GM21723 (cell line): ENCODE measurements around the gene PRODH2.
"Not testable (repeated sequence)": the region's sequence is repeated elsewhere in the genome, so short reads cannot be mapped to it uniquely, and the experiment has no call there.

Source experiments
- ATAC-seq: cut with Tn5 transposase; IDR thresholded peaks from one replicate; pipeline ENCODE4 v1.9.1; 2021; ENCODE audit warnings: mild to moderate bottlenecking, moderate library complexity; ENCODE audit not compliant: unreplicated experiment

The PRODH2 gene

GRCh38 chr19:35782589-35782988 lies 30.1 kb downstream of the PRODH2 start:
- no peak for ATAC-seq

DNA sequence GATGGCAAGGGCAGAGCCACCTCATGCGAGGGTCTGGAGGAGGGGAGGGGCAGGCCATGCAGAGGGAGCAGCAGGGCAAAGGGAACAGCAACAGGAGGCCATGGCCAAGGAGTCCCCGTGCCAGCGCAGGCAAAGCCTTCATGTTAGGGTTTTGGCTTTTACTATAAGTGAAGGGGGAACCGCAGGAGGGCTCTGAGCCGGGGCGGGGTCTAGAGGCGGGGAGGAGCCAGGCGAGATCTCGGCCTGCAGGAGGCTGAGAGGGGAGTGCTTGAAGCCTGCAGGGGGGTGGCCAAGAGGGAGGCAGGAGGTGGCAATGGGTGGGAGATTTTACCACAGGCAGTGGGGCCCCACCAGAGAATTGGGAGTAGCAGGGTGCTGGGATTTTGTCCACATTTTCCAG lies 31.0 kb downstream of the PRODH2 start:
- no peak for ATAC-seq

DNA sequence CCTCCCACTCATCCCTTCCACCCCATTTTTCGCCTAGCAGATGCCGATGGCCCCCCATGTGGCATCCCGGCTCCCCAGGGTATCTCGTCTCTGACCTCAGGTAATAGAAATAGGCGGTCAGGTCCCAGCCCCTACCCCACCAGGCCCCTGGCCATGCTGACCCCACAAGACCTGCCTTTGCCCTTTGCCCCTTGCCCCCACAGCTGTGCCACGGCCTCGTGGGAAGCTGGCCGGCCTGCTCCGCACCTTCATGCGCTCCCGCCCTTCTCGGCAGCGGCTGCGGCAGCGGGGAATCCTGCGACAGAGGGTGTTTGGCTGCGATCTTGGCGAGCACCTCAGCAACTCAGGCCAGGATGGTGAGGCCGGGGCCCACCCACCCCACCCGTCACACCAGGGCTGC lies 31.9 kb downstream of the PRODH2 start:
- no peak for ATAC-seq

DNA sequence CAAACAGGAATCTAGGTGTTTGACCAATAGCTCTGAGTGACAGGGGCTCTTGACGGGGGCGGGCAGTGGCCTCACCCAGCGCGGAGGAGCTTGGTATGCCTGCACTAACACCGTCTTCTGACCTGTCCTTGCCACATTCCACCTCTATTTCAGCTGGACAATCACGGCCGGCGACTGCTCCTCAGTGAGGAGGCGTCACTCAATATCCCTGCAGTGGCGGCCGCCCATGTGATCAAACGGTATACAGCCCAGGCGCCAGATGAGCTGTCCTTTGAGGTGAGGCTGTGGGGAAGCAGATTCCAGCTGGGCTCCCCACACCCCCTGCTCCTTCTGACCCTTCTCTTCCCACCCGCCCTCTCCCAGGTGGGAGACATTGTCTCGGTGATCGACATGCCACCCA lies 32.6 kb downstream of the PRODH2 start:
- no peak for ATAC-seq

DNA sequence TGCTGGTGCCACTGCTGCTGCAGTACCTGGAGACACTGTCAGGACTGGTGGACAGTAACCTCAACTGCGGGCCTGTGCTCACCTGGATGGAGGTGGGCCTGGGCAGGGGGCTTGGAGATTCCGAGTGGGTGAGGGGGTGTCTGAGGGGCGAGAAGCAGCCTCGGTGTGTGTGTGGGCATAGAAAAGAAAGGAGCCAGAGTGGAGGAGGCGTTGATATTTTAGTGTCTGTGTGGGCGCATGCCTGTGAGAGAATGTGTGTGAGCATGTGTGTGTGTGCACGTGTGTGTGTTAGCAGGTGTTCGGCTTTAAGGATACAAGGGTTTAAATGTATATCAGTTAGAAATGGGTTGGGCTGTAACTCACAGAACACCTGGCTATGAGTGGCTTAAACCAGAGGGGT lies 33.6 kb downstream of the PRODH2 start:
- ATAC-seq, result no peak

- no peak for ATAC-seq
These were observed 34.7 kb downstream of the PRODH2 start for GRCh38 chr19:35777961-35778360.

DNA sequence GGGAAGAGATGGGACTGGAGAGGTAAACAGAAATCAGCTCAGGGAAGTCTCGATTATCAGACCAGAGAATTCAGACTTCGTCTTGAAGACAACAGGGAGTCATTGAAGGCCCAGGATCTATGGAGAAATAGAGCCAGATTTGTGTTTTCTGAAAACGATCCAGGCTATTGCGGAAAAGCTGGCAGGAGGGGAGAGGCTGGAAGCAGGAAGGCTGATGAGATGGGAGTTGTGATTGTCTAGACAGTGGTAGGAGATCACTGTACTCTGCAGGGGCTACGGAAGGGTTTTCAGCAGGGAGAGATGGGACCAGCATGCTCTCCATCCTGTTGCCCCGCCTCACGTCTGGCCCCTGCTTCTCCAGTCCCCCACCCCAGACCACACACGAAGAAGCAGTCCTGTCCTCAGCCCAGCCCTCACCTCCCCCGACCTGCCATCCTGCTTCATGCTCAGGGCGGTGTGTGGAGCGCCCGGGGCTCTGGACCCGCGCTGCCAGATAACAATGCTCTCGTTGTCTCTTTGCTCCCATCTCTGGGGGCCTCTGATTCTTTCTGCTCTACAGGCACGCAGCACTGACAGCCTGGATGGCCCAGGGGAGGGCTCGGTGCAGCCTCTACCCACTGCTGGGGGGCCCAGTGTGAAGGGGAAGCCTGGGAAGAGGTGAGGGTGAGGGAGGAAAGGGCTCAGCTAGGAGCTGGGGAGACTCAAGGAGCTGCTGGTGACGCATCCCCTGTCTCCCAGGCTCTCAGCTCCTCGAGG lies 35.4 kb downstream of the PRODH2 start:
- no peak for ATAC-seq

- ATAC-seq, result no peak
These were observed 36.4 kb downstream of the PRODH2 start for GRCh38 chr19:35776102-35776788.

GRCh38 chr19:35775298-35776101 lies 37.1 kb downstream of the PRODH2 start, which contains the start of gene ARHGAP33:
ARHGAP33 (plus strand) TSS chr19:35775564; CDS start chr19:35775659, 95 bp downstream.
- ATAC-seq, result peak; percentile 90

GRCh38 chr19:35775046-35775297 lies 37.7 kb downstream of the PRODH2 start:
- ATAC-seq, result no peak

- ATAC-seq, result no peak
These were observed 38.2 kb downstream of the PRODH2 start for GRCh38 chr19:35774274-35775045.

GRCh38 chr19:35773020-35773806 lies 39.4 kb downstream of the PRODH2 start:
- no peak for ATAC-seq

- ATAC-seq, result not testable (repeated sequence)
These were observed 40.3 kb downstream of the PRODH2 start for GRCh38 chr19:35772362-35772761.

DNA sequence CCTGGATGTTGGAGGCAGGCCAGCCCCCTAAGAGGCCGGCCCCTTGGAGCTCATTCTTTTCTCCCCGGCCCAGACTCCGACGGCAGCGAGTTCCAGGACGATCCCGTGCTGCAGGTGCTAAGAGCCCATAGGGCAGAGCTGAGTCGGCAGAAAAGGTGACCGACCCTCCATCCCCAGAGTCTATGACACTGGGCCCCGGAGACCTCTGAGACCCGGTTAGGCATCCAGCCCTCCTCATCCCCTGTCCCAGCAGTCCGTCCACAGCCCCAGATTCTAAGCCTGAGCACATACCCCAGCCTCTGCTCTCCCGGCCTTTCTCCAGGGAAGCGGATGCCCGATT lies 44.6 kb downstream of the PRODH2 start:
- no peak for ATAC-seq

DNA sequence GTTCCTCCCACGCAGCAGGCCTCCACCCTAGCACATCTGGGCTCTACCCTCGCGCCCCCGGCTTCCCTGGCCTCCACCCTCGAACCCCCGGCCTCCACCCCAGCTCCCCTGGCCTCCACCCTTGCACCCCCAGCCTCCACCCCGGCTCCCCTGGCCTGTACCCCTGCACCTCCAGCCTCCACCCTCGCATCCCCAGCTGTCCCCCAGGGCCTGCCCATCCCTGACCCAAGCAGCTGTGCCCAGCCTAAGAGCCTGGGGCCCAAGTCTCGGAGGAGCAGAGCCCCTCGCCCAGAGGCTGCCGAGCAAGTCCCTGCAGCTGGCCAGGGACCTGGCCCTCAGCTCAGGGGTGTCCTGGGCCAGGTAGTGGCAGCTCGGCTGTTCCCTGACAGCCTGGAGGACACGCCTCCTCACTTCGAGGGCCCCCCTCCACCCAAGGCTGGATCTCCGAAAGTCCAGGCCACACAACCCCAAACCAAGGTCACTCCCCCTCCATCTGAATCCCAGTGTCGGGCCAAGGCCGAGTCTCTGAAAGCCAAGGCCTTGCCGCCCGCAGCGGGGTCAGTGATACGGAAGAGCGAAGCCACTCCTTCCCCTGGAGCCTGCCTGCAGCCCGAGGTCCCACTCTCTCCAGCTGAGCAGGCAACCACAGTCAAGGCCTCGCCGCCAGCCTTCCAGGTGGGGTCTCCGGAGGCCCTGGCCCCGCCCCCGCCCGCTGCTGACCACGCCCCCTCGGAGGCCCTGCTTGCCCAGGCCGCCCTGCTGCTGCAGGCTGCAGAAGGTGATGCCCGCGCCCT lies 45.2 kb downstream of the PRODH2 start:
- ATAC-seq, result no peak

DNA sequence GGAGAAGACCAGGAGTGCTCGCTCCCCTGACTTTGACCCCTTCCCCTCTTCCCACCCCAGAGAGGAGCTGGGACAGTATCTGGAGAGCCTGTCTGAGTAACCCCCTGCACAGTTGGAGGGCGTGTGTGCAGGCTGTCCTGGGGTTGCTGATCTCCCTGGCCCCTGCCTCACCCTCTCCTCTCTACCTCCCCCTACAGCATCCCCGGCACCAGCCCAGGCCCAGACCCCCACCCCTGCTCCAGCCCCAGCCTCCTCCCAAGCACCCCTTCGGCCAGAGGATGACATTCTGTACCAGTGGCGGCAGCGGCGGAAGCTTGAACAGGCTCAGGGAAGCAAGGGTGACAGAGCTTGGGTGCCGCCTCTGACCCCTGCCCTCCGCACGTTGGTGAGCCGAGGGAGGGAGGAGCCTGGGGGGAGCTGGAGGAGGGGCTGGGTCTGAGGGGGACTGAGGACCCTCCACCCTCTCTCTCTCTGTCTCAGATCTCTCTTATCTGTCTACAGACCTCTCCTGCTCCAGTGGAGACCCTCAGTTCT lies 46.0 kb downstream of the PRODH2 start:
- no peak for ATAC-seq

GRCh38 chr19:35764432-35765315 lies 48.0 kb downstream of the PRODH2 start:
- ATAC-seq, result no peak

DNA sequence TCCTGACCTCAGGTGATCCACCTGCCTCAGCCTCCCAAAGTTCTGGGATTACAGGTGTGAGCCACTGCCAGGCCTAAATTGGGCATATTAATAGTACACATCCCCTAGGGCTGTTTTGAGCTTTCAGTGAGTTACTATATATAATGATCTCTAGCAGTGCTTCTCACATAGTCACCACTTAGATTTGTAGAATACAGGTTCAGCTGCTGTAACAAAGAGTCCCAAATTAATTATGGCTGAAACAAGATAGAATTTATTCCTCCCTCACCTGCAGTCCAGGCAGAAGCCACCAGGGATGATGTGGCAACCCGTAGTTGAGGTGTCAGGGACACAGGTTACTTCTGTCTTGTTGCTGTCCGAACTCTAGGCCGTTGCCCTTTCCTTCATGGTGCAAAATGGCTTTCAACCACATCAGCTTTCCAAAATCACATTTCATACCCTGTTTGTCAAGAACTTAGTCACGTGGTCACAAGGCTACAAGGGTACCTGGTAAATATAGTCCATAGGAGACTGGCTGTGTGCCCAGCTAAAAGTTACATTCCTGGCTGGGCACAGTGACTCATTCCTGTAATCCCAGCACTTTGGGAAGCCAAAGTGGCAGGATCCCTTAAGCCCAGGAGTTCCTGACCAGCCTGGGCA lies 51.8 kb downstream of the PRODH2 start:
- no peak for ATAC-seq
